Measurements from ENCODE around the gene AADACL4. TPM values are rescaled to one million over a fixed set of nuclear protein-coding genes. Genes with fewer than 3 reads are reported as not detected.

Gene AADACL4
- total RNA-seq, 1 donor from 2014 or later: not detected

DNA sequence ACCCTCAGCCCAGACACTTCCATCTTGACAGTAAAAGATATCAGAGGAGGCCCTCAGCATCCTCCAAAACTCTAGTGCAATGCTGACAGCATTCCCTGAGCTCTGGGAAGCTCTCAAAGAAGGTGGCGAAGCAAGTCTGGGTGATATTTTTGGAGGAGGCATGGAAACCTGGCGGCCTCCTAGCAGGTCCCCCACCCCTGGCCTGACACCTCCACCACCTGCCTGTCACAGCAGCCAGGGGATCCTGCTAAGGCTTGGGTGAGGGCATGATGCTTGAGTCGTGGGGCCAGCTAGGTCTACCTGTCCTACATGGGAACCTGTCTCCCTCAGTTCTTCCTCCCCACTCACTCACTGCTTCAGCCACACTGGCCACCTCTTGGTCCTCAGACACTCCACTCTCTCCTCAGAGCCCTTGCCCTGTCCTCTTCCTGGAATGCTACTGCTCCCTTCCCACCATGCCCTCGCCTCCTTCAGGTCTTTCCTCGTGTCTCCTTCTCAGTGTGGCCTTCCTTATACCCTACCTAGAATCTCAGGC, 34.3 kb upstream of the AADACL4 start:
- DNase-seq (ENCODE audit: low spot score) (no peak), ATAC-seq (peak; percentile 30)
- intact Hi-C loops (cut with DNase I): loop anchor here (10.0 kb wide), 1 partner anchor 155 kb away; no protein-coding TSS in a partner anchor

- ATAC-seq: peak; percentile 0
Observed at GRCh38 chr1:12610305-12610935, 33.5 kb upstream of the AADACL4 start.

DNA sequence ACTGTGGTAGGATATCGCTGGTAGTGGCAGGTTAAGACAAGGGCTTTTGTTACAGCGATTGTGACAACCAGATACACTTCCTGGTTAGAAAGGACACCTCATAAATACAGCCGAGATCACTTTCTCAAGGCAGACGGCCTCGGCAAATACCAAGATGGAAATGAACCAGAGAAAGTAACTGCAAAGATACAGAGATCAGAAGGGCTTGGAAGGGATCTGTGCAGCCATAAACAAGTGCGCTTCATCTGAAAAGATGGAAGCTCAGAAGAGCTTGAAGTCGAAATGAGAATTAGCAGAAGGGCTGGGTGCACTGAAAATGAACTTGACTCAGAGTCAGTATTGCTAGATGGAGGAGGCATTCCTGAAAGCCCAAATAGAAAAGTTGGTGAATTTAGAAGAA, 32.9 kb upstream of the AADACL4 start:
- ATAC-seq (no peak), DNase-seq (ENCODE audit: low spot score) (no peak)
- intact Hi-C loops (cut with DNase I): loop anchor here (10.0 kb wide), 1 partner anchor 156 kb away; no protein-coding TSS in a partner anchor

More at GRCh38 chr1:12610305-12610935, 33.5 kb upstream of the AADACL4 start:
- no peak for DNase-seq (ENCODE audit: low spot score)
- intact Hi-C loops (cut with DNase I): loop anchor here (10.0 kb wide), 1 partner anchor 156 kb away; no protein-coding TSS in a partner anchor

DNA sequence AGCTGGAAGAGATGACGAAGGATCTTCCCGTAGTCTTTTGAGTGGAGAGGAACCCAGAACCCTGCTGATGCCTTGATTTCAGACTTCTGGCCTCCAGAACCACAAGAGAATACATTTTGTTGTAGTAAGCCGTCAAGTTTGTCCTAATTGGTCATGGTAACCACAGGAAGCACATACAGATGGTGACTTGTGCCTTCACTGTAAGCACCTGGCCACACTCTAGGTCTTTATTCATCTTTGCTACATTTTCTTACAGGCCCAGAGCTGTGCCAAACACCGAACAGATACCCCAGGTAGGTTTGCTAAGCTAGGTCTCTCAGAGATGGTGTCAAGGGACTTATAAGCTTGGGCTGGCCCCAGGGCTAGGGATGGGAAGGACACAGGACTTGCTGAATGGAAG, 30.7 kb upstream of the AADACL4 start:
- ATAC-seq: no peak
- DNase-seq (ENCODE audit: low spot score): no peak
- intact Hi-C loops (cut with DNase I): loop anchor here (10.0 kb wide), 1 partner anchor 158 kb away; no protein-coding TSS in a partner anchor

- intact Hi-C loops (cut with DNase I): loop anchor here (10.0 kb wide), 1 partner anchor 160 kb away; no protein-coding TSS in a partner anchor
- DNase-seq (ENCODE audit: low spot score) (no peak), ATAC-seq (no peak)
Observed at GRCh38 chr1:12614402-12615158, 29.3 kb upstream of the AADACL4 start.

GRCh38 chr1:12615159-12615864, 28.6 kb upstream of the AADACL4 start:
- ATAC-seq: no peak
- DNase-seq (ENCODE audit: low spot score): no peak
- intact Hi-C loops (cut with DNase I): loop anchor here (10.0 kb wide), 1 partner anchor 161 kb away; no protein-coding TSS in a partner anchor

- DNase-seq (ENCODE audit: low spot score) (no peak), ATAC-seq (peak; percentile 14)
- intact Hi-C loops (cut with DNase I): loop anchor here (10.0 kb wide), 1 partner anchor 161 kb away; no protein-coding TSS in a partner anchor
Observed at GRCh38 chr1:12615865-12616708, 27.8 kb upstream of the AADACL4 start.

GRCh38 chr1:12616709-12617373, 27.0 kb upstream of the AADACL4 start:
- DNase-seq (ENCODE audit: low spot score) (no peak), ATAC-seq (no peak)
- intact Hi-C loops (cut with DNase I): loop anchor here (10.0 kb wide), 1 partner anchor 162 kb away; no protein-coding TSS in a partner anchor

DNA sequence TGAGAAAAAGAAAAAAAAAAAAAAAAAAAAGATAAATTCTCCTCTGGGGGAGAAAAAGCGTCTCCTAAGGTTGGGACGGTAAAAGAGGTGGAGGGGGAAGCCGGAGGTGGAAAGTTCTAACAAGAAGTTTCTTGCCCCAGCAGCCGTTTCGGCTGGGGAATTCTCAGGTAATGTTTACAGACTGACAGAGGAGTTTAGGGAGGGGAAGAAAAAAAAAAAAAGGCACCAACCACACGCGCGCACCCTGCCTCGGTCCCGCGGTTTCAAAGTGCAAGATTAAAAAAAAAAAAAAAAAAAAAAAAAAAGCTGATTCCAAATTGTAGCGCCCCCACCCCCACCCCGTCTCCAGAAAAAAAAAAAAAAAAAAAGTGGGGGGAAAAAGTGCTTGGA, 26.4 kb upstream of the AADACL4 start:
- intact Hi-C loops (cut with DNase I): loop anchor here (10.0 kb wide), 1 partner anchor 163 kb away; no protein-coding TSS in a partner anchor
- DNase-seq (ENCODE audit: low spot score) (no peak), ATAC-seq (no peak)

GRCh38 chr1:12617901-12618660, 25.8 kb upstream of the AADACL4 start, which contains the start of gene DHRS3:
TSS of gene DHRS3 (minus strand) at chr1:12618210. CDS start at chr1:12617348, 862 bp downstream.
- ATAC-seq (peak; percentile 67), DNase-seq (ENCODE audit: low spot score) (peak; percentile 88)
- intact Hi-C loops (cut with DNase I): loop anchor here (10.0 kb wide), 1 partner anchor 163 kb away; no protein-coding TSS in a partner anchor

DNA sequence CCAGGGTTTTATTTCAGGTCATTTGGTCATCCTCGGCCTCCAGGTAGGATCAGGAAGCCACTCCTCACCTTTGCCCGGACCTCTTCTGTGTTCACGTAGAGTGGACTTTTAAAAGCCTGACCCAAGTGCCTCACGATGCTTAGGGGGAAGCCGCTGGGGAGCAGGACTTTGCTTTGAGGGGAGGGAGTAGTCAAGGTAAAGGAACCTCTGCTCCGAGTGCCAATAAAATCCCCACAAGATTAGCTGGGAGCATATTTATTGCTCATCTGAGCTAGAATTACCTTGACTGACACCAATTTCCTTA, 25.3 kb upstream of the AADACL4 start:
- ATAC-seq (no peak), DNase-seq (ENCODE audit: low spot score) (no peak)
- intact Hi-C loops (cut with DNase I): loop anchor here (10.0 kb wide), 1 partner anchor 164 kb away; no protein-coding TSS in a partner anchor

GRCh38 chr1:12618965-12619791, 24.7 kb upstream of the AADACL4 start:
- ATAC-seq (peak; percentile 42), DNase-seq (ENCODE audit: low spot score) (peak; percentile 79)
- intact Hi-C loops (cut with DNase I): loop anchor here (10.0 kb wide), 1 partner anchor 164 kb away; no protein-coding TSS in a partner anchor

- ATAC-seq (peak; percentile 67), DNase-seq (ENCODE audit: low spot score) (peak; percentile 92)
- intact Hi-C loops (cut with DNase I): loop anchor here (10.0 kb wide), 2 partner anchors 165 to 305 kb away; no protein-coding TSS in a partner anchor
Observed at GRCh38 chr1:12619792-12620487, 23.9 kb upstream of the AADACL4 start.

- no peak for DNase-seq (ENCODE audit: low spot score)
- intact Hi-C loops (cut with DNase I): loop anchor here (10.0 kb wide), 1 partner anchor 306 kb away; no protein-coding TSS in a partner anchor
- ATAC-seq: no peak
Observed at GRCh38 chr1:12620488-12620865, 23.4 kb upstream of the AADACL4 start.

DNA sequence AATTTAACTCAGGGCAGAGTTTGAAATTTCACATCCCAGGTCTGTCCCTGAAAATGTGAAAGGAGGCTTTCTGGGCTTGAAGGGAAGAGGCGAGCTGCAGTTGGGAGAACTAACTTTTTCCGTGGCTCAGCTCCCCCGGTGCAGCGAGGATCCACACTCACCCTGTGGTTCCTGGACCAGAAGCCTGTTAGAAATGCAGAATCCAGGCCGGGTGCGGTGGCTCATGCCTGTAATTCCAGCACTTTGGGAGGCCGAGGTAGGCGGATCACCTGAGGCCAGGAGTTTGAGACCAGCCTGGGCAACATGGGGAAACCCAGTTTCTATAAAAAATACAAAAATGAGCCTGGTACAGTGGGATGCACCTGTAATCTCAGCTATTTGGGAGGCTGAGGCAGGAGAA, 23.0 kb upstream of the AADACL4 start:
- ATAC-seq: no peak
- DNase-seq (ENCODE audit: low spot score): no peak
- intact Hi-C loops (cut with DNase I): loop anchor here (10.0 kb wide), 1 partner anchor 306 kb away; no protein-coding TSS in a partner anchor
